ENCODE results near the gene SPART.

The SPART gene

DNA sequence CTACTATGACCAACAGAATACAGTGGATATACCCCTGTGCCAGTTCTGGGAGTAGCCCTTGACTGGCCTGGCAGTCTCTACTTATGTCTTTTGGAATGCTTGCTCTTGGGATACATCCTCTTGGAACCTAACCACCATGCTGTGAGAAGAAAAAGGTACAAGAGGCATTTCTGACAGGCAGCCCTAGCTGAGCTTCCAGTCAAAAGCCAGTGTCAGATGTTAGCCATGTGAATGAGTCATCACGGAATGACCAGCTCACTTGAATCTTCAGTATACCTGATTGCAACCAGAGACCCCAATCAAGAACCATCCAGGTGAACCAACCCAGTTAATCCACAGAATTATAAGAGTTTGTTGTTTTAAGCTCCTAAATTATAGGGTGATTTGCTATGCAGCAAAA is 52.7 kb downstream of the SPART start:
- no peak overlapping the region for H2AFZ ChIP-seq (ENCODE audit: low read length)
- no peak overlapping the region for H3K4me3 ChIP-seq (ENCODE audit: low read length)
- H4K20me1 ChIP-seq (ENCODE audit: insufficient read depth, low read length): no peaks in the 10 kb centered on the region
- no peak overlapping the region for H3K9ac ChIP-seq (ENCODE audit: low read length)
- no peak overlapping the region for H3K27ac ChIP-seq (ENCODE audit: low read length)
- H3K79me2 ChIP-seq (ENCODE audit: low read length): no peaks in the 10 kb centered on the region
- no peaks in the 10 kb centered on the region for H3K4me1 ChIP-seq (ENCODE audit: low read length)
- no peaks in the 10 kb centered on the region for H3K9me2 ChIP-seq (replicated peaks; ENCODE audit: insufficient read depth, low read length)
- no peak for DNase-seq
- no peaks in the 10 kb centered on the region for H3K27me3 ChIP-seq (replicated peaks; ENCODE audit: insufficient read depth, low read length)
- TF ChIP-seq CTCF (IDR thresholded peaks at IDR 0.05; ENCODE audit: low read length) (no peak), EZH2 (optimal IDR thresholded peaks at IDR 0.05; ENCODE audit: low read depth, low read length) (no peak), EZH2phosphoT487 (IDR thresholded peaks at IDR 0.05; ENCODE audit: low read length) (no peak)
- H3K9me3 ChIP-seq (replicated peaks; ENCODE audit: insufficient read depth, low read length): no peaks in the 10 kb centered on the region
- H3K36me3 ChIP-seq (replicated peaks; ENCODE audit: insufficient read depth, low read length): no peaks in the 10 kb centered on the region
- H3K4me2 ChIP-seq (ENCODE audit: low read depth, low read length): no peak overlapping the region
- no peaks in the 10 kb centered on the region for H3F3A ChIP-seq (ENCODE audit: insufficient read depth, low read length)

DNA sequence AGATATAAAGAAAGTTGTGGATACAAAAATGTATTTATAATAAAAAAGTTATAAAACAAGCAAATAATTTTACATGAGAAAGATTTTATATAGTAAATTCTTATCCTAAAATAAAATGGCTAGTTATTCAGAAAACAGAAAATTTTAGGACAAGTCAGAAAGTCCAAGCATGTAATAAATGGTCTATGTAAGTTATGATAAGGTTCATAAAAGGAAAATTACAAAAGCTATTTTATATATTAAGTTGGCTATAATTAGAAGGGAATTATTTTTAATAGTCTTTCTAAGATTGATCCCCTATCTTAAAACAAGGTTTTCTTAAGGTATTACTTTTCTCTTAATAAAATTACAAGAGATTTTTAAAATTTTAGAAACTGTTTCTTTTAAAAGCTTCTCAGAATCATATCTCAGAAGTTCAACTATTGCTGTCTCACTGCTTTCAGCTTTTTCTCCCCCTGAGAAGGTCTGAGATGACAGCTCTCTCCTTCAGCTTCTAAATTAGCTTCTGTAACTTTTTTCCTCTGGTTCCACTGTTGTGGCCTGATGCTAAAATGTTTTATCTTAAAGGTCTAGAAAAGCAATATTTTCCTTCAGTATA is 57.3 kb downstream of the SPART start:
- no peak for DNase-seq
- H3K4me1 ChIP-seq (ENCODE audit: low read length): no peaks in the 10 kb centered on the region
- no peaks in the 10 kb centered on the region for H3K36me3 ChIP-seq (replicated peaks; ENCODE audit: insufficient read depth, low read length)
- H3K27ac ChIP-seq (ENCODE audit: low read length): no peak overlapping the region
- H3F3A ChIP-seq (ENCODE audit: insufficient read depth, low read length): no peaks in the 10 kb centered on the region
- H2AFZ ChIP-seq (ENCODE audit: low read length): no peak overlapping the region
- H3K4me2 ChIP-seq (ENCODE audit: low read depth, low read length): no peak overlapping the region
- no peak overlapping the region for H3K4me3 ChIP-seq (ENCODE audit: low read length)
- H4K20me1 ChIP-seq (ENCODE audit: insufficient read depth, low read length): no peaks in the 10 kb centered on the region
- H3K9me3 ChIP-seq (replicated peaks; ENCODE audit: insufficient read depth, low read length): no peaks in the 10 kb centered on the region
- H3K27me3 ChIP-seq (replicated peaks; ENCODE audit: insufficient read depth, low read length): no peaks in the 10 kb centered on the region
- no peaks in the 10 kb centered on the region for H3K79me2 ChIP-seq (ENCODE audit: low read length)
- H3K9me2 ChIP-seq (replicated peaks; ENCODE audit: insufficient read depth, low read length): no peaks in the 10 kb centered on the region
- no peak overlapping the region for H3K9ac ChIP-seq (ENCODE audit: low read length)
- TF ChIP-seq EZH2 (optimal IDR thresholded peaks at IDR 0.05; ENCODE audit: low read depth, low read length) (no peak), EZH2phosphoT487 (IDR thresholded peaks at IDR 0.05; ENCODE audit: low read length) (no peak), CTCF (IDR thresholded peaks at IDR 0.05; ENCODE audit: low read length) (no peak)

DNA sequence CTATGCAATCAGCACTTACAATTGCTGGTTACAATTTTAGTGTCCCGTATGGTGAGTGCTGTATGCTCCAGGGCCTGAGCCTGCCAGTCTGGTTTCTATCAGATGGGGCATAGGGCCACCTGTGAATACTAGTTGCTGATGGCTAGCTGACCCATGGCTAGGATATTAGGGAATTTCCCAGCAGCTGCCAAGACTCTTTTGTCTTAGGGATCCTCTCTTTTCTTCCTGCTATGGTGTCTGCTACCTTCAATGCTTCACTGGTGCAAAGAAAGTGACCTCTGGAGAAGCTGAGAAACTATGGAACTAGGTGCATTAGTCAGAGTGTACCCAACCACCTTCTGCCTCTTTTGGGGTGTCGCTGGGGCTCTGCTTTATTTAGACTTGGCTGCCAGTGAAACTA is 60.2 kb downstream of the SPART start:
- Histone ChIP-seq H3K9ac (ENCODE audit: low read length) (no peak overlapping the region), H3K4me1 (ENCODE audit: low read length) (no peaks in the 10 kb centered on the region), H3K4me2 (ENCODE audit: low read depth, low read length) (no peak overlapping the region), H2AFZ (ENCODE audit: low read length) (no peak overlapping the region), H3K36me3 (replicated peaks; ENCODE audit: insufficient read depth, low read length) (no peaks in the 10 kb centered on the region), H3K4me3 (ENCODE audit: low read length) (no peak overlapping the region), H4K20me1 (ENCODE audit: insufficient read depth, low read length) (no peaks in the 10 kb centered on the region), H3F3A (ENCODE audit: insufficient read depth, low read length) (no peaks in the 10 kb centered on the region), H3K27me3 (replicated peaks; ENCODE audit: insufficient read depth, low read length) (no peaks in the 10 kb centered on the region), H3K9me2 (replicated peaks; ENCODE audit: insufficient read depth, low read length) (no peaks in the 10 kb centered on the region), H3K27ac (ENCODE audit: low read length) (no peak overlapping the region), H3K9me3 (replicated peaks; ENCODE audit: insufficient read depth, low read length) (no peaks in the 10 kb centered on the region), H3K79me2 (ENCODE audit: low read length) (no peaks in the 10 kb centered on the region)
- TF ChIP-seq EZH2 (optimal IDR thresholded peaks at IDR 0.05; ENCODE audit: low read depth, low read length) (no peak), EZH2phosphoT487 (IDR thresholded peaks at IDR 0.05; ENCODE audit: low read length) (no peak), CTCF (IDR thresholded peaks at IDR 0.05; ENCODE audit: low read length) (no peak)
- no peak for DNase-seq

All from MM.1S (cell line).